ENCODE data around the gene SCAF1.

DNA sequence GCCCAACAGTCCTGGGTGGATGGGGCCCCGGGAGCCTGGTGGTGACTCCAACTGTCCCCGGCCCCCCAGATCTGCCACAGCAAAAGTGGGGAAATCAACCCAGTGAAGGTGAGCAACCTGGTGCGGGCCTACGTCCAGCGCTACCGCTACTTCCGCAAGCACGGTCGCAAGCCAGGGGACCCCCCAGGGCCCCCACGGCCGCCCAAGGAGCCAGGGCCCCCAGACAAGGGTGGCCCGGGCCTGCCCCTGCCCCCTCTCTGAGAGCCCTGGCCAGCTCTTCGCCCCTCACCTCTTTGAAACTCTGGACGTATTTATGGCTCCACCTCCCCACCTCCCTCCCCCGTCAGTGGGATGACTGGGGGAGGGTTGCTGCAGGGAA is 16.1 kb downstream of the SCAF1 start:
- TF ChIP-seq PITX1 (CRISPR knock-in tag; IDR thresholded peaks at IDR 0.05) (no peak), ZFYVE20 (CRISPR knock-in tag; IDR thresholded peaks at IDR 0.05; ENCODE audit: borderline replicate concordance, low read depth) (no peak)
- TF ChIP-seq, protein P1, sequence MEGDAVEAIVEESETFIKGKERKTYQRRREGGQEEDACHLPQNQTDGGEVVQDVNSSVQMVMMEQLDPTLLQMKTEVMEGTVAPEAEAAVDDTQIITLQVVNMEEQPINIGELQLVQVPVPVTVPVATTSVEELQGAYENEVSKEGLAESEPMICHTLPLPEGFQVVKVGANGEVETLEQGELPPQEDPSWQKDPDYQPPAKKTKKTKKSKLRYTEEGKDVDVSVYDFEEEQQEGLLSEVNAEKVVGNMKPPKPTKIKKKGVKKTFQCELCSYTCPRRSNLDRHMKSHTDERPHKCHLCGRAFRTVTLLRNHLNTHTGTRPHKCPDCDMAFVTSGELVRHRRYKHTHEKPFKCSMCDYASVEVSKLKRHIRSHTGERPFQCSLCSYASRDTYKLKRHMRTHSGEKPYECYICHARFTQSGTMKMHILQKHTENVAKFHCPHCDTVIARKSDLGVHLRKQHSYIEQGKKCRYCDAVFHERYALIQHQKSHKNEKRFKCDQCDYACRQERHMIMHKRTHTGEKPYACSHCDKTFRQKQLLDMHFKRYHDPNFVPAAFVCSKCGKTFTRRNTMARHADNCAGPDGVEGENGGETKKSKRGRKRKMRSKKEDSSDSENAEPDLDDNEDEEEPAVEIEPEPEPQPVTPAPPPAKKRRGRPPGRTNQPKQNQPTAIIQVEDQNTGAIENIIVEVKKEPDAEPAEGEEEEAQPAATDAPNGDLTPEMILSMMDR (CRISPR knock-in tag; IDR thresholded peaks at IDR 0.05), result no peak

All from HepG2 (cell line).